ENCODE results near the gene CCDC102A. TPM values are rescaled to one million over a fixed set of nuclear protein-coding genes. Genes with fewer than 3 reads are reported as not detected.

CCDC102A gene
- total and polyA plus RNA-seq, 10 of the 15 experiments (the other 5 are each of a cell fraction or from before 2014, with no cell fraction given), result 0.03 to 5.9 (median 2.4) TPM

- TF ChIP-seq TCF3 (IDR thresholded peaks at IDR 0.05; ENCODE audit: borderline replicate concordance, insufficient read depth, low read depth, low read length), result peak; percentile 64; the same call in 1 of the 2 replicates
- TF ChIP-seq ATF3 (IDR thresholded peaks at IDR 0.05; ENCODE audit: borderline replicate concordance, extremely low read depth, low read depth, low read length), result no peak
- no peak for TF ChIP-seq SREBF1 (IDR thresholded peaks at IDR 0.05; ENCODE audit: low read length)
- no peak for TF ChIP-seq RAD21 (IDR thresholded peaks at IDR 0.05; ENCODE audit: insufficient read depth, low read depth, low read length)
- TF ChIP-seq ZNF274 (IDR thresholded peaks at IDR 0.05; ENCODE audit: insufficient read depth, insufficient read length), result no peak
- TF ChIP-seq BRCA1 (IDR thresholded peaks at IDR 0.05; ENCODE audit: low read depth, low read length), result no peak
- TF ChIP-seq EP300 (IDR thresholded peaks at IDR 0.05; ENCODE audit: borderline replicate concordance in 1 of 2, control insufficient read depth in 1 of 2, low read depth in 2 of 2, low read length in 2 of 2), result no peak
- no peak for TF ChIP-seq PAX8 (IDR thresholded peaks at IDR 0.05)
- TF ChIP-seq BCL11A (IDR thresholded peaks at IDR 0.05; ENCODE audit: low read depth, low read length), result no peak
- peak; percentile 65; the same call in 1 of the 2 replicates for TF ChIP-seq DPF2 (IDR thresholded peaks at IDR 0.05)
- no peak; the same call in none of the 2 replicates for TF ChIP-seq MLLT1 (IDR thresholded peaks at IDR 0.05)
- no peak for TF ChIP-seq NR2C2 (IDR thresholded peaks at IDR 0.05; ENCODE audit: borderline replicate concordance, control insufficient read depth, insufficient read length, low read depth)
- TF ChIP-seq GABPA (IDR thresholded peaks at IDR 0.05; ENCODE audit: low read depth), result no peak
- no peak; the same call in 1 of the 2 replicates for TF ChIP-seq PKNOX1 (IDR thresholded peaks at IDR 0.05)
- TF ChIP-seq IRF5 (IDR thresholded peaks at IDR 0.05; ENCODE audit: borderline replicate concordance), result no peak
- no peak for TF ChIP-seq SUPT20H (IDR thresholded peaks at IDR 0.05; ENCODE audit: borderline replicate concordance, control insufficient read depth, low read depth, low read length)
- TF ChIP-seq HDGF (IDR thresholded peaks at IDR 0.05), result 0 out of 2 replicates have a peak, but pooled peaks have one; percentile 41
- no peak for TF ChIP-seq IRF4 (IDR thresholded peaks at IDR 0.05; ENCODE audit: low read depth, low read length)
- TF ChIP-seq HCFC1 (IDR thresholded peaks at IDR 0.05; ENCODE audit: low read length), result no peak
- TF ChIP-seq SMARCA5 (IDR thresholded peaks at IDR 0.05), result peak; percentile 45
- TF ChIP-seq MTA3 (IDR thresholded peaks at IDR 0.05; ENCODE audit: borderline replicate concordance, low read length), result no peak
- TF ChIP-seq ESRRA (IDR thresholded peaks at IDR 0.05; ENCODE audit: low read length), result no peak
- peak; percentile 50; the same call in 1 of the 2 replicates for TF ChIP-seq MTA2 (IDR thresholded peaks at IDR 0.05; ENCODE audit: low read depth)
Observed at GRCh38 chr16:57536306-57537193, at the start of gene CCDC102A (continued).

Data from GM12878 (cell line).